RPMI7951 (cell line): ENCODE data around the gene B3GNT3. TPM values are rescaled to one million over a fixed set of nuclear protein-coding genes. Genes with fewer than 3 reads are reported as not detected.
A peak's percentile ranks its signal among the peaks of the same experiment; 100 is the strongest.

Experiments used
- DNase-seq: peaks from one replicate; pipeline ENCODE4 v3.0.0-alpha.2; 2012; ENCODE audit warnings: low read depth
- total RNA-seq: library from RNA; depleted of rRNA; stranded (reverse); fragments of >200 nt; shearing (Covaris generic); gene quantifications from 2 replicates; pipeline ENCODE4 v1.2.3, GENCODE V29; 2014

Gene B3GNT3
- total RNA-seq, 1 experiment from 2014 or later = 0.12 TPM

- DNase-seq = no peak
Measured at GRCh38 chr19:17832443-17833208, 37.7 kb downstream of the B3GNT3 start.

GRCh38 chr19:17834350-17835181 lies 39.6 kb downstream of the B3GNT3 start:
- no peak for DNase-seq

GRCh38 chr19:17835182-17836006 lies 40.5 kb downstream of the B3GNT3 start:
- no peak for DNase-seq

GRCh38 chr19:17836530-17836929 lies 41.6 kb downstream of the B3GNT3 start:
- DNase-seq = no peak

GRCh38 chr19:17837972-17838371 lies 43.0 kb downstream of the B3GNT3 start:
- DNase-seq = no peak

GRCh38 chr19:17840019-17840418 lies 45.1 kb downstream of the B3GNT3 start:
- DNase-seq = no peak

GRCh38 chr19:17841371-17841809 lies 46.5 kb downstream of the B3GNT3 start:
- peak; percentile 59 for DNase-seq

- peak; percentile 83 for DNase-seq
Measured at GRCh38 chr19:17841810-17842662, 47.1 kb downstream of the B3GNT3 start.

GRCh38 chr19:17842663-17843291 lies 47.8 kb downstream of the B3GNT3 start:
- no peak for DNase-seq

GRCh38 chr19:17843292-17843827 lies 48.4 kb downstream of the B3GNT3 start:
- DNase-seq = no peak

GRCh38 chr19:17843908-17844490 lies 49.1 kb downstream of the B3GNT3 start:
- no peak for DNase-seq

GRCh38 chr19:17846146-17846545 lies 51.2 kb downstream of the B3GNT3 start:
- no peak for DNase-seq

- DNase-seq = peak; percentile 44
Measured at GRCh38 chr19:17847538-17848366, 52.8 kb downstream of the B3GNT3 start, which contains the start of gene JAK3. Gene JAK3 (minus strand): TSS chr19:17847982. CDS start chr19:17844417, 3,565 bp downstream.

GRCh38 chr19:17848595-17849292 lies 53.8 kb downstream of the B3GNT3 start:
- DNase-seq = no peak

- no peak for DNase-seq
Measured at GRCh38 chr19:17854061-17854460, 59.1 kb downstream of the B3GNT3 start.

GRCh38 chr19:17855280-17856152 lies 60.6 kb downstream of the B3GNT3 start:
- DNase-seq = peak; percentile 65
